ENCODE results near the gene SV2A. TPM values are rescaled to one million over a fixed set of nuclear protein-coding genes. Genes with fewer than 3 reads are reported as not detected.
"Not testable (repeated sequence)": the region's sequence is repeated elsewhere in the genome, so short reads cannot be mapped to it uniquely, and the experiment has no call there.

SV2A gene
- total RNA-seq, 1 donor from 2014 or later: 12.7 TPM

- TF ChIP-seq, protein P1, sequence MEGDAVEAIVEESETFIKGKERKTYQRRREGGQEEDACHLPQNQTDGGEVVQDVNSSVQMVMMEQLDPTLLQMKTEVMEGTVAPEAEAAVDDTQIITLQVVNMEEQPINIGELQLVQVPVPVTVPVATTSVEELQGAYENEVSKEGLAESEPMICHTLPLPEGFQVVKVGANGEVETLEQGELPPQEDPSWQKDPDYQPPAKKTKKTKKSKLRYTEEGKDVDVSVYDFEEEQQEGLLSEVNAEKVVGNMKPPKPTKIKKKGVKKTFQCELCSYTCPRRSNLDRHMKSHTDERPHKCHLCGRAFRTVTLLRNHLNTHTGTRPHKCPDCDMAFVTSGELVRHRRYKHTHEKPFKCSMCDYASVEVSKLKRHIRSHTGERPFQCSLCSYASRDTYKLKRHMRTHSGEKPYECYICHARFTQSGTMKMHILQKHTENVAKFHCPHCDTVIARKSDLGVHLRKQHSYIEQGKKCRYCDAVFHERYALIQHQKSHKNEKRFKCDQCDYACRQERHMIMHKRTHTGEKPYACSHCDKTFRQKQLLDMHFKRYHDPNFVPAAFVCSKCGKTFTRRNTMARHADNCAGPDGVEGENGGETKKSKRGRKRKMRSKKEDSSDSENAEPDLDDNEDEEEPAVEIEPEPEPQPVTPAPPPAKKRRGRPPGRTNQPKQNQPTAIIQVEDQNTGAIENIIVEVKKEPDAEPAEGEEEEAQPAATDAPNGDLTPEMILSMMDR (IDR thresholded peaks at IDR 0.05; ENCODE audit: unreplicated experiment): no peak
- H3K9me3 Mint-ChIP-seq (ENCODE audit: unreplicated experiment): peaks cover 3% of the 10 kb centered on the region
- H3K4me1 Mint-ChIP-seq (ENCODE audit: unreplicated experiment): peaks cover 9% of the 10 kb centered on the region
- H3K27me3 Mint-ChIP-seq (ENCODE audit: unreplicated experiment): peaks cover 5% of the 10 kb centered on the region
- no peak for DNase-seq (ENCODE audit: low spot score)
- peaks cover 39% of the 10 kb centered on the region for H3K36me3 Mint-ChIP-seq (ENCODE audit: low read depth, unreplicated experiment)
- H3K4me3 Mint-ChIP-seq (ENCODE audit: unreplicated experiment): no peak overlapping the region
- H3K27ac Mint-ChIP-seq (ENCODE audit: unreplicated experiment): peak overlapping the region; percentile 70
These were observed 45.1 kb upstream of the SV2A start for GRCh38 chr1:149962736-149963135.

DNA sequence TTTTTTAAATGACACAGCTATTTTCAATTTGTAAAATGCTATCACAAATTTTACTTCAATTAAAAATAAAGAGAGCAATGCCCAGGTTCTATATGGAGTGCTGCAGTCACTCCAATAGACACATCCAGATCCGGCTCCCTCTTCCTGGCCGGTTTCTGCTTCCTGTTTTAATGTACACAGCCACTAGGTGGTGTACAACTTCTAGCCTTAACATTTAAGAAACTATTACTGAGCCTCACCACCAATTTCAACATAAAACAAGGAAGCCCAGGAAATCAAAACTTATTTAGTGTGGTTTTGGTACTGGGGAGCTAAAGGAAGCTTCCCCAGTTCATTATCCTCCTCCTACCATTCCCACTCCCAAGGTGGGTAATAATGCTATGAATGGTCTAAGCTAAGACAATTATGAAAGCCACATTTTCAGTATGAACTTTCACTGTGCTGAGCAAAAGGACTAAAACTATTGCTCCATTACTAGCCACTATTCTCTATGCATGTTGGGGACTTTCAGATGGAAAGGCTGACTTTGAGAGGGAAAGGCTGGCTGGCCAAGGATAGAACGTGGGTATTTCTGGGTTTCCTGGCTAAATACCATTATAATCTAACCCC is 44.5 kb upstream of the SV2A start:
- DNase-seq (ENCODE audit: low spot score): peak; percentile 57

GRCh38 chr1:149957548-149957947 is 39.9 kb upstream of the SV2A start:
- H3K27ac Mint-ChIP-seq (ENCODE audit: unreplicated experiment); H3K4me1 Mint-ChIP-seq (ENCODE audit: unreplicated experiment): not testable (repeated sequence)
- H3K36me3 Mint-ChIP-seq (ENCODE audit: low read depth, unreplicated experiment): peaks cover 59% of the 10 kb centered on the region

More for the DNA sequence above, 44.5 kb upstream of the SV2A start:
- peaks cover 3% of the 10 kb centered on the region for H3K9me3 Mint-ChIP-seq (ENCODE audit: unreplicated experiment)
- H3K27me3 Mint-ChIP-seq (ENCODE audit: unreplicated experiment): peaks cover 5% of the 10 kb centered on the region
- H3K4me1 Mint-ChIP-seq (ENCODE audit: unreplicated experiment): peaks cover 9% of the 10 kb centered on the region
- peak overlapping the region; percentile 70 for H3K27ac Mint-ChIP-seq (ENCODE audit: unreplicated experiment)
- peaks cover 44% of the 10 kb centered on the region for H3K36me3 Mint-ChIP-seq (ENCODE audit: low read depth, unreplicated experiment)
- H3K4me3 Mint-ChIP-seq (ENCODE audit: unreplicated experiment): no peak overlapping the region
- TF ChIP-seq, protein P1 (IDR thresholded peaks at IDR 0.05; ENCODE audit: unreplicated experiment): peak; percentile 79

GRCh38 chr1:149949911-149950310 is 32.3 kb upstream of the SV2A start:
- no peak overlapping the region for H3K27ac Mint-ChIP-seq (ENCODE audit: unreplicated experiment)
- no peak for DNase-seq (ENCODE audit: low spot score)
- no peaks in the 10 kb centered on the region for H3K4me1 Mint-ChIP-seq (ENCODE audit: unreplicated experiment)
- no peaks in the 10 kb centered on the region for H3K9me3 Mint-ChIP-seq (ENCODE audit: unreplicated experiment)
- H3K27me3 Mint-ChIP-seq (ENCODE audit: unreplicated experiment): no peaks in the 10 kb centered on the region
- TF ChIP-seq, protein P1 (IDR thresholded peaks at IDR 0.05; ENCODE audit: unreplicated experiment): no peak
- no peak overlapping the region for H3K4me3 Mint-ChIP-seq (ENCODE audit: unreplicated experiment)
- H3K36me3 Mint-ChIP-seq (ENCODE audit: low read depth, unreplicated experiment): peaks cover 41% of the 10 kb centered on the region

More at GRCh38 chr1:149957548-149957947, 39.9 kb upstream of the SV2A start:
- H3K9me3 Mint-ChIP-seq (ENCODE audit: unreplicated experiment); H3K27me3 Mint-ChIP-seq (ENCODE audit: unreplicated experiment); DNase-seq (ENCODE audit: low spot score): not testable (repeated sequence)
- peak overlapping the region; percentile 85 for H3K4me3 Mint-ChIP-seq (ENCODE audit: unreplicated experiment)

DNA sequence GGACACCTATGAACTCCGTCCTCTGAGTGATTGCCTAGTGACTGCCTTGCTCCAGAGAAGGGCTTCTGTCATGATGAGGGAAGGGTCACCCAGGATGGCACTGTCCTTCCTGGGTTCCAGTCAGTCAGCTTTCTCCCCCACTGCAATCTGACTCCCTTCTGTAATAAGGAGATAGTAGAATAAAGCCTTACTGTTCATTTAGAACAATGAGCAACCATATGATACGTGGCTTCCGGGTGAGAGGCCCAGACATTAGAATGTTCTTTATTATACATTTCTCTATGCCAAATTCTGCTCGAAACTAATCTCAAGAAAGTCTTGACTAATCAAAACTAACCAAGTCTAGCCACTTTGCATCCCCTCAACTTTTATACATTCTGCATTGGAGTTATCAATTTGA is 27.6 kb upstream of the SV2A start:
- H3K27ac Mint-ChIP-seq (ENCODE audit: unreplicated experiment): no peak overlapping the region
- peaks cover 4% of the 10 kb centered on the region for H3K27me3 Mint-ChIP-seq (ENCODE audit: unreplicated experiment)
- peak overlapping the region; percentile 67 for H3K4me3 Mint-ChIP-seq (ENCODE audit: unreplicated experiment)
- peaks cover 26% of the 10 kb centered on the region for H3K4me1 Mint-ChIP-seq (ENCODE audit: unreplicated experiment)
- peaks cover 35% of the 10 kb centered on the region for H3K36me3 Mint-ChIP-seq (ENCODE audit: low read depth, unreplicated experiment)
- TF ChIP-seq, protein P1 (IDR thresholded peaks at IDR 0.05; ENCODE audit: unreplicated experiment): no peak
- H3K9me3 Mint-ChIP-seq (ENCODE audit: unreplicated experiment): no peaks in the 10 kb centered on the region
- DNase-seq (ENCODE audit: low spot score): no peak

Measured in endothelial cell (in vitro differentiated cells).